ENCODE results near the gene WFDC10A.
A peak's percentile ranks its signal among the peaks of the same experiment; 100 is the strongest.
"Not testable (repeated sequence)": the region's sequence is repeated elsewhere in the genome, so short reads cannot be mapped to it uniquely, and the experiment has no call there.

Gene WFDC10A

GRCh38 chr20:45621593-45621992 lies 7.9 kb upstream of the WFDC10A start:
- no peaks in the 10 kb centered on the region; the same call in 1 of the 2 replicates for H3K27me3 ChIP-seq (ENCODE audit: low read depth)
- H3K4me3 ChIP-seq: no peak overlapping the region
- DNase-seq (ENCODE audit: low spot score in 2 of 2): no peak
- in situ Hi-C loops (cut with MboI; ENCODE audit: low sequenced_read_pairs): no loop called here
- H3K36me3 ChIP-seq (replicated peaks): no peaks in the 10 kb centered on the region
- H3K4me1 ChIP-seq: no peaks in the 10 kb centered on the region
- no peaks in the 10 kb centered on the region for H3K9me3 ChIP-seq

GRCh38 chr20:45626540-45626939 lies 3.0 kb upstream of the WFDC10A start:
- Histone ChIP-seq H3K36me3 (replicated peaks) (no peaks in the 10 kb centered on the region), H3K4me3 (no peak overlapping the region), H3K27me3 (ENCODE audit: low read depth) (no peaks in the 10 kb centered on the region), H3K4me1 (no peaks in the 10 kb centered on the region), H3K9me3 (no peaks in the 10 kb centered on the region; the same call in 1 of the 2 replicates)
- DNase-seq (ENCODE audit: low spot score in 2 of 2): no peak
- in situ Hi-C loops (cut with MboI; ENCODE audit: low sequenced_read_pairs): no loop called here

GRCh38 chr20:45630371-45630770 lies 832 bp downstream of the WFDC10A start:
- in situ Hi-C loops (cut with MboI; ENCODE audit: low sequenced_read_pairs): no loop called here
- Histone ChIP-seq H3K9me3 (no peaks in the 10 kb centered on the region; the same call in 1 of the 2 replicates), H3K36me3 (replicated peaks) (no peaks in the 10 kb centered on the region), H3K27me3 (ENCODE audit: low read depth) (no peaks in the 10 kb centered on the region), H3K4me1 (no peaks in the 10 kb centered on the region), H3K4me3 (no peak overlapping the region)
- no peak for DNase-seq (ENCODE audit: low spot score in 2 of 2)

GRCh38 chr20:45631184-45631583 lies 1.6 kb downstream of the WFDC10A start, which contains the start of gene WFDC9:
TSS of gene WFDC9 (minus strand) at chr20:45631284. CDS start at chr20:45610181, 21,103 bp downstream.
- no peaks in the 10 kb centered on the region for H3K4me1 ChIP-seq
- in situ Hi-C loops (cut with MboI; ENCODE audit: low sequenced_read_pairs): no loop called here
- H3K36me3 ChIP-seq (replicated peaks): no peaks in the 10 kb centered on the region
- no peak for DNase-seq (ENCODE audit: low spot score in 2 of 2)
- no peak within 1 kb of the TSS for H3K4me3 ChIP-seq
- H3K27me3 ChIP-seq (ENCODE audit: low read depth): no peaks in the 10 kb centered on the region
- H3K9me3 ChIP-seq: no peaks in the 10 kb centered on the region; the same call in 1 of the 2 replicates

GRCh38 chr20:45636513-45636912 lies 7.0 kb downstream of the WFDC10A start:
- no peak overlapping the region for H3K4me3 ChIP-seq
- no peaks in the 10 kb centered on the region for H3K27me3 ChIP-seq (ENCODE audit: low read depth)
- in situ Hi-C loops (cut with MboI; ENCODE audit: low sequenced_read_pairs): no loop called here
- H3K36me3 ChIP-seq (replicated peaks): no peaks in the 10 kb centered on the region
- no peaks in the 10 kb centered on the region for H3K4me1 ChIP-seq
- H3K9me3 ChIP-seq: no peaks in the 10 kb centered on the region
- no peak for DNase-seq (ENCODE audit: low spot score in 2 of 2)

GRCh38 chr20:45639687-45640086 lies 10.1 kb downstream of the WFDC10A start:
- DNase-seq (ENCODE audit: low spot score in 2 of 2): no peak
- in situ Hi-C loops (cut with MboI; ENCODE audit: low sequenced_read_pairs): no loop called here

GRCh38 chr20:45641076-45641475 lies 11.5 kb downstream of the WFDC10A start:
- H3K9me3 ChIP-seq; H3K4me3 ChIP-seq; H3K27me3 ChIP-seq (ENCODE audit: low read depth); H3K4me1 ChIP-seq; H3K36me3 ChIP-seq (replicated peaks); in situ Hi-C loops (cut with MboI; ENCODE audit: low sequenced_read_pairs); DNase-seq (ENCODE audit: low spot score in 2 of 2): not testable (repeated sequence)

More at GRCh38 chr20:45639687-45640086, 10.1 kb downstream of the WFDC10A start:
- Histone ChIP-seq H3K36me3 (replicated peaks) (no peaks in the 10 kb centered on the region), H3K4me3 (no peak overlapping the region), H3K4me1 (no peaks in the 10 kb centered on the region), H3K27me3 (ENCODE audit: low read depth) (no peaks in the 10 kb centered on the region), H3K9me3 (no peaks in the 10 kb centered on the region)

- H3K27me3 ChIP-seq (ENCODE audit: low read depth); DNase-seq (ENCODE audit: low spot score in 2 of 2); H3K9me3 ChIP-seq; H3K36me3 ChIP-seq (replicated peaks); H3K4me1 ChIP-seq; H3K4me3 ChIP-seq; in situ Hi-C loops (cut with MboI; ENCODE audit: low sequenced_read_pairs): not testable (repeated sequence)
Observed at GRCh38 chr20:45645869-45646268, 16.3 kb downstream of the WFDC10A start.

- no peak overlapping the region for H3K4me3 ChIP-seq
- H3K4me1 ChIP-seq: no peaks in the 10 kb centered on the region
- no peaks in the 10 kb centered on the region for H3K27me3 ChIP-seq (ENCODE audit: low read depth)
- H3K36me3 ChIP-seq (replicated peaks): no peaks in the 10 kb centered on the region
- no peaks in the 10 kb centered on the region for H3K9me3 ChIP-seq
- no peak for DNase-seq (ENCODE audit: low spot score in 2 of 2)
- in situ Hi-C loops (cut with MboI; ENCODE audit: low sequenced_read_pairs): no loop called here
Observed at GRCh38 chr20:45646875-45647274, 17.3 kb downstream of the WFDC10A start.

- Histone ChIP-seq H3K4me1 (no peaks in the 10 kb centered on the region), H3K9me3 (no peaks in the 10 kb centered on the region), H3K27me3 (ENCODE audit: low read depth) (no peaks in the 10 kb centered on the region), H3K4me3 (no peak overlapping the region), H3K36me3 (replicated peaks) (no peaks in the 10 kb centered on the region)
- in situ Hi-C loops (cut with MboI; ENCODE audit: low sequenced_read_pairs): no loop called here
- DNase-seq (ENCODE audit: low spot score in 2 of 2): no peak
Observed at GRCh38 chr20:45647441-45648050, 18.0 kb downstream of the WFDC10A start.

GRCh38 chr20:45649312-45649863 lies 19.8 kb downstream of the WFDC10A start:
- in situ Hi-C loops (cut with MboI; ENCODE audit: low sequenced_read_pairs): no loop called here
- no peaks in the 10 kb centered on the region for H3K27me3 ChIP-seq (ENCODE audit: low read depth)

GRCh38 chr20:45651726-45652125 lies 22.2 kb downstream of the WFDC10A start:
- peak in 1 of 2 experiments; percentile 12 for DNase-seq (ENCODE audit: low spot score in 2 of 2)
- H3K4me3 ChIP-seq; H3K27me3 ChIP-seq (ENCODE audit: low read depth); H3K9me3 ChIP-seq; in situ Hi-C loops (cut with MboI; ENCODE audit: low sequenced_read_pairs); H3K36me3 ChIP-seq (replicated peaks); H3K4me1 ChIP-seq: not testable (repeated sequence)

More at GRCh38 chr20:45649312-45649863, 19.8 kb downstream of the WFDC10A start:
- DNase-seq (ENCODE audit: low spot score in 2 of 2): no peak
- no peak overlapping the region for H3K4me3 ChIP-seq
- H3K36me3 ChIP-seq (replicated peaks): no peaks in the 10 kb centered on the region
- H3K4me1 ChIP-seq: no peaks in the 10 kb centered on the region
- no peaks in the 10 kb centered on the region for H3K9me3 ChIP-seq

- H3K4me1 ChIP-seq; in situ Hi-C loops (cut with MboI; ENCODE audit: low sequenced_read_pairs); H3K9me3 ChIP-seq: not testable (repeated sequence)
Observed at GRCh38 chr20:45657038-45657437, 27.5 kb downstream of the WFDC10A start.

GRCh38 chr20:45670139-45670538 lies 40.6 kb downstream of the WFDC10A start, which contains the start of gene WFDC11:
TSS of gene WFDC11 (minus strand) at chr20:45670239. CDS start at chr20:45650600, 19,639 bp downstream.
- Histone ChIP-seq H3K4me1 (no peaks in the 10 kb centered on the region), H3K4me3 (no peak within 1 kb of the TSS), H3K9me3 (no peaks in the 10 kb centered on the region; the same call in 1 of the 2 replicates), H3K27me3 (ENCODE audit: low read depth) (no peaks in the 10 kb centered on the region), H3K36me3 (replicated peaks) (no peaks in the 10 kb centered on the region)
- in situ Hi-C loops (cut with MboI; ENCODE audit: low sequenced_read_pairs): no loop called here
- no peak for DNase-seq (ENCODE audit: low spot score in 2 of 2)

More at GRCh38 chr20:45657038-45657437, 27.5 kb downstream of the WFDC10A start:
- H3K36me3 ChIP-seq (replicated peaks); H3K27me3 ChIP-seq (ENCODE audit: low read depth); DNase-seq (ENCODE audit: low spot score in 2 of 2); H3K4me3 ChIP-seq: not testable (repeated sequence)

All from HAP-1 (cell line).